OCI-LY3 (cell line): ENCODE results near the gene SLC27A5.
"Not testable (repeated sequence)": the region's sequence is repeated elsewhere in the genome, so short reads cannot be mapped to it uniquely, and the experiment has no call there.

Experiments used
- H2AFZ ChIP-seq: fragments of 200-600, 300-600 bp; shearing (Covaris generic); 2 replicates; pipeline ENCODE4 v1.6.0; 2014; ENCODE audit warnings: antibody characterized with exemption, low read depth, low read length
- H3K27ac ChIP-seq: fragments of 200-600, 300-600 bp; sonication (generic); 2 replicates; pipeline ENCODE4 v1.5.1; 2014; ENCODE audit warnings: mild to moderate bottlenecking, low read length, moderate library complexity, mixed read lengths
- H3K27me3 ChIP-seq: fragments of 200-600, 300-600 bp; sonication (generic); 2 replicates; pipeline ENCODE4 v1.6.1; 2014; ENCODE audit warnings: low read depth, low read length, mixed read lengths
- H3K36me3 ChIP-seq: fragments of 200-600, 300-600 bp; sonication (generic); replicated peaks from 2 replicates; pipeline ENCODE3; 2014; ENCODE audit warnings: low read depth, low read length, mixed read lengths
- H3K4me1 ChIP-seq: fragments of 300-600, 200-600 bp; sonication (generic); 2 replicates; pipeline ENCODE4 v1.6.1; 2014; ENCODE audit warnings: low read length, mixed read lengths
- H3K4me2 ChIP-seq: fragments of 200-600, 300-600 bp; sonication (generic); 2 replicates; pipeline ENCODE4 v1.6.1; 2014; ENCODE audit warnings: low read length, mixed read lengths
- H3K4me3 ChIP-seq: fragments of 300-600, 200-600 bp; sonication (generic); 2 replicates; pipeline ENCODE4 v1.5.1; 2014; ENCODE audit warnings: antibody characterized with exemption, mild to moderate bottlenecking, low read length, moderate library complexity
- H3K79me2 ChIP-seq: fragments of 300-600, 200-600 bp; shearing (Covaris generic); 2 replicates; pipeline ENCODE4 v1.6.1; 2014; ENCODE audit warnings: mild to moderate bottlenecking, low read length, mixed read lengths
- H3K9ac ChIP-seq: fragments of 300-600, 200-600 bp; shearing (Covaris generic); 2 replicates; pipeline ENCODE4 v1.6.0; 2014; ENCODE audit warnings: mild to moderate bottlenecking, low read length, moderate library complexity
- H3K9me3 ChIP-seq: fragments of 200-600, 300-600 bp; shearing (Covaris generic); 2 replicates; pipeline ENCODE4 v1.6.1; 2014; ENCODE audit warnings: low read length, mixed read lengths; ENCODE audit not compliant: insufficient read depth
- H4K20me1 ChIP-seq: fragments of 200-600, 300-600 bp; sonication (generic); 2 replicates; pipeline ENCODE4 v1.6.1; 2016; ENCODE audit warnings: low read length, mixed read lengths; ENCODE audit not compliant: insufficient read depth
- EZH2phosphoT487 ChIP-seq: fragments of 200-600 bp; shearing (Covaris generic); IDR thresholded peaks from 2 replicates; pipeline ENCODE4 v1.6.1; 2018; ENCODE audit warnings: antibody characterized with exemption, mixed run types, low read depth
- TF ChIP-seq, protein P1 (sequence below): fragments of 200-600, 300-600 bp; sonication (generic); IDR thresholded peaks from 2 replicates; pipeline ENCODE4 v1.5.1; 2014; ENCODE audit warnings: antibody characterized with exemption, low read length, low read depth

The SLC27A5 gene

DNA sequence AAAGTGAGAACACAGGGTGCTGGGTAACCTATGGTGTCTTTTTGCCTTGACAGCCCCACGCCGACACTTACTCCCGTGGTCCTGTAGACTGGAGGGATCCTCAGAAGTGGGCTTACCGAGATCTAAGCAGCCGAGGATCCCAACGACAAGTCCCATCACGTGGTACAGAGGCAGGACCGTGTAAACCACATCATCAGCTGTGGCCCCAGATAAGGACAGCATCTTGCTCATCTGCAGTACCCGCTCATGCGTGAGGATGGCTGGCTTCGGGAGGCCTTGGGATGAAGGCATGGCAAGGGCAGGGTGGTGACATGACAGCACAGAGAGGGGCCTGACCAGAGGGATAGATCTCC, 2.1 kb downstream of the SLC27A5 start:
- Histone ChIP-seq H4K20me1 (no peaks in the 10 kb centered on the region), H3K9ac (no peak overlapping the region), H3K27ac (no peak overlapping the region), H2AFZ (no peak overlapping the region), H3K36me3 (peaks cover 4% of the 10 kb centered on the region), H3K9me3 (no peaks in the 10 kb centered on the region), H3K27me3 (no peaks in the 10 kb centered on the region), H3K79me2 (peaks cover 5% of the 10 kb centered on the region), H3K4me2 (no peak overlapping the region), H3K4me3 (no peak overlapping the region), H3K4me1 (peaks cover 9% of the 10 kb centered on the region)
- TF ChIP-seq, protein P1, sequence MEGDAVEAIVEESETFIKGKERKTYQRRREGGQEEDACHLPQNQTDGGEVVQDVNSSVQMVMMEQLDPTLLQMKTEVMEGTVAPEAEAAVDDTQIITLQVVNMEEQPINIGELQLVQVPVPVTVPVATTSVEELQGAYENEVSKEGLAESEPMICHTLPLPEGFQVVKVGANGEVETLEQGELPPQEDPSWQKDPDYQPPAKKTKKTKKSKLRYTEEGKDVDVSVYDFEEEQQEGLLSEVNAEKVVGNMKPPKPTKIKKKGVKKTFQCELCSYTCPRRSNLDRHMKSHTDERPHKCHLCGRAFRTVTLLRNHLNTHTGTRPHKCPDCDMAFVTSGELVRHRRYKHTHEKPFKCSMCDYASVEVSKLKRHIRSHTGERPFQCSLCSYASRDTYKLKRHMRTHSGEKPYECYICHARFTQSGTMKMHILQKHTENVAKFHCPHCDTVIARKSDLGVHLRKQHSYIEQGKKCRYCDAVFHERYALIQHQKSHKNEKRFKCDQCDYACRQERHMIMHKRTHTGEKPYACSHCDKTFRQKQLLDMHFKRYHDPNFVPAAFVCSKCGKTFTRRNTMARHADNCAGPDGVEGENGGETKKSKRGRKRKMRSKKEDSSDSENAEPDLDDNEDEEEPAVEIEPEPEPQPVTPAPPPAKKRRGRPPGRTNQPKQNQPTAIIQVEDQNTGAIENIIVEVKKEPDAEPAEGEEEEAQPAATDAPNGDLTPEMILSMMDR = no peak
- no peak for TF ChIP-seq EZH2phosphoT487

DNA sequence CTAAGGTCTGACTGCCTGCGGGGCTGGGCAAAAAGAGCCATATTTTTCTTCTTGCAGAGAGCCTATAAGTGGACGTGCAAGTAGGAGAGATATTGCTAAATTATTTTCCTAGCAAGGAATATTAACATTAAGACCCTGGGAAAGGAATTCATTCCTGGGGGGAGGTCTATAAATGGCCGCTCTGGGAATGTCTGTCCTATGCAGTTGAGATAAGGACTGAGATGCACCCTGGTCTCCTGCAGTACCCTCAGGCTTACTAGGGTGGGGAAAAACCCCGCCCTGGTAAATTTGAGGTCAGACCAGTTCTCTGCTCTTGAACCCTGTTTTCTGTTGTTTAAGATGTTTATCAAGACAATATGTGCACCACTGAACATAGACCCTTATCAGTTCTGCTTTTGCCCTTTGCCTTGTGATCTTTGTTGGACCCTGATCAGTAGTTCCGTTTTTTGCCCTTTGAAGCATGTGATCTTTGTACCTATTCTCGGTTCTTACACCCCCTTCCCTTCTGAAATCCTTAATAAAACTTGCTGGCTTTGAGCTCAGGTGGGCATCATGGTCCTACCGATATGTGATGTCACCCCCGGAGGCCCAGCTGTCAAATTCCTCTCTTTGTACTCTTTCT, 4.1 kb downstream of the SLC27A5 start:
- not testable (repeated sequence) for H2AFZ ChIP-seq, H3K4me3 ChIP-seq, H4K20me1 ChIP-seq, H3K4me1 ChIP-seq, H3K27ac ChIP-seq, H3K79me2 ChIP-seq, H3K9ac ChIP-seq, H3K36me3 ChIP-seq, H3K4me2 ChIP-seq, H3K27me3 ChIP-seq, H3K9me3 ChIP-seq

DNA sequence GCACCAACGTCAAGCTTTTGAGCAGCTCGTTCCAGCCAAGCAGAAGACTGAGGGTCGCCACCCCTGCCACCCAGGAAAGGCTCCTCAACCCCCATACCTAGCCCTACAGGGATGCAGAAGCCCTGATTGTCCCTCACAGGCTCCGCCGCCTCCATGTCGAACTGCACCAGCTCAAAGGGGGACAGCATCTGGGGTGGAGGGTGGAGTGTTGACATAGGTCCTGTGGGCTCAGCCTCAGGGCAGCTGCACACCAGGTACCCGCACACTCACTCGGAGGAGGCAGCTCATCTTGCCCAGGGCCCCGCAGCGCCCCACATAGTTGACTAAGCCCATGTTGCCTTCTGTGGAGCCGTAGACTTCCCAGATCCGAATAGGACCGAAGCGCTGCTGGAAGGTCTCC, 11.6 kb downstream of the SLC27A5 start:
- Histone ChIP-seq H3K36me3 (peaks cover 13% of the 10 kb centered on the region), H3K4me3 (peak overlapping the region; percentile 81), H2AFZ (no peak overlapping the region), H3K4me2 (peak overlapping the region; percentile 95), H3K4me1 (peaks cover 20% of the 10 kb centered on the region), H3K9me3 (no peaks in the 10 kb centered on the region), H3K9ac (no peak overlapping the region), H4K20me1 (no peaks in the 10 kb centered on the region), H3K27ac (no peak overlapping the region), H3K27me3 (no peaks in the 10 kb centered on the region), H3K79me2 (peaks cover 28% of the 10 kb centered on the region)
- TF ChIP-seq EZH2phosphoT487 = no peak
- TF ChIP-seq, protein P1 = no peak

DNA sequence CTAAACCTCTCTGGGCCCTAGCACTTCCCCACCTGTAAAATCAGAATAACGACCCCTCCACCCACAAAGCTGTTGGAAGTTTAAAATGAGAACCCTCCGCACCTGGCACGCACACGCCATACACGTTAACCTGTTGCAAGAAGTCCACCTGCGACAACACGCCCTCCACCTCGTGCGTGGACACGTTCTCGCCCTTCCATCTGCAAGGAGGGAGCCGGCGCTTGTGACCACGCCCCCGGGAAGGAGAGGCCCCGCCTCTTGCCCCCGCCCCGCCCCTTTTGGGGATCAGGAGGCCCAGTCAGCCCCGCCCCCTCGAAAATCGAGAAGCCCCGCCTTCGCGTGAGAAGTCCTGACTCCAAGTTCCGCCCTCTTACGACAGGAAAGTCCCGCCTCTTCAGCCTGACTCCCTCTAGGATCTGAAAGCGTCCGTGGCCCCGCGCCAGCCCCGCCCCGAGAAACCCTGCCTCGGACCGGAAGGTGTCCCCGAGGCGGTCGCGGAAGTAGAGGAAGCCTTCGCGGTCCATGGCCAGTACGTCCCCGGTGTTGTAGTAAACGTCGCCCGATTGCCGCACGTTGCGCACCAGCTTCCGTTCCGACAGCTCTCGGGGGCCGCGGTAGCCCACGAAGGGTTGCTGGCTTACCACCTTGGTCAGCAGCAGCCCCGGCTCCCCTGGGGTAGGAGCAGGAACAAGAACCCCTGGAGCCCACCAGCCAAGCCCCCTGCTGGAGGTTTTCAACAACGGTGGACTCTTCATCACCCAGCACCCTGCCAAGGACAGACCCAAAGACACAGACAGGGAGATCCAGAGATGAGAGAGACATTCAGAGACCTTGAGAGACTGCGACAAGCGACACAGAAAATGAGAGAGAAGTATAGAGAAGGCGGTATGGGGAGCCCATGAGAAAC, 12.5 kb downstream of the SLC27A5 start:
- TF ChIP-seq EZH2phosphoT487 = no peak
- TF ChIP-seq, protein P1 = peak; percentile 34; the same call in 1 of the 2 replicates
- peaks cover 20% of the 10 kb centered on the region for H3K4me1 ChIP-seq
- peak overlapping the region; percentile 76 for H3K27ac ChIP-seq
- peaks cover 28% of the 10 kb centered on the region for H3K79me2 ChIP-seq
- H3K9me3 ChIP-seq = no peaks in the 10 kb centered on the region
- peak overlapping the region; percentile 95 for H3K4me2 ChIP-seq
- H4K20me1 ChIP-seq = no peaks in the 10 kb centered on the region
- peaks cover 13% of the 10 kb centered on the region for H3K36me3 ChIP-seq
- H3K9ac ChIP-seq = peak overlapping the region; percentile 79
- H3K27me3 ChIP-seq = no peaks in the 10 kb centered on the region
- peak overlapping the region; percentile 70 for H2AFZ ChIP-seq
- peak overlapping the region; percentile 81 for H3K4me3 ChIP-seq
